Endothelial cell of umbilical vein (primary cell): ENCODE measurements around the gene SHC1. TPM values are rescaled to one million over a fixed set of nuclear protein-coding genes. Genes with fewer than 3 reads are reported as not detected.

Source experiments
- BruUV-seq: library from RNA; stranded (reverse); fragments of 400-500 nt; replicated peaks from 2 replicates; lab custom pipeline; 2021; lab: Mats Ljungman, UMichigan
- CTCF ChIA-PET: fragments of 300-600, 350-600 bp; sonication (Branson Sonifier 250); formaldehyde crosslinking; loops from one replicate; lab custom pipeline; 2021; ENCODE audit warnings: antibody characterized with exemption, inconsistent platforms; lab: Charles Lee
- POLR2A ChIA-PET: fragments of 300-600, 350-600 bp; sonication (Branson Sonifier 250); formaldehyde crosslinking; loops from one replicate; lab custom pipeline; 2021; ENCODE audit warnings: antibody characterized with exemption, inconsistent platforms; lab: Charles Lee
- DNase-seq: peaks from one replicate; pipeline ENCODE4 v3.0.0-alpha.2; 2011; ENCODE audit warnings: low read depth, low spot score
- FAIRE-seq: peaks from 2 replicates; lab custom pipeline; 2011; peaks lifted over from hg19 to GRCh38; lab: Jason Lieb, UNC
- H2AFZ ChIP-seq: 2 replicates; pipeline ENCODE4 v1.6.0; 2012; ENCODE audit warnings: low read depth, low read length, control low read depth, inconsistent platforms
- H3K27ac ChIP-seq: 2 replicates; pipeline ENCODE4 v1.5.1; 2011; ENCODE audit warnings: low read depth, mild to moderate bottlenecking, control low read depth, low read length, moderate library complexity; ENCODE audit not compliant: insufficient read depth
- H3K27me3 ChIP-seq, 2 experiments: 2 replicates each; pipeline versions ENCODE4 v1.6.0 to v1.6.1; 2011; ENCODE audit warnings: low read length in 2 of 2, mixed read lengths in 1 of 2; ENCODE audit not compliant: control insufficient read depth in 2 of 2, insufficient read depth in 2 of 2
- H3K36me3 ChIP-seq, 2 experiments: 2 replicates in 1 of 2; 3 replicates in 1 of 2; pipeline ENCODE4 v1.5.1; 2011; ENCODE audit warnings: low read length in 2 of 2, mild to moderate bottlenecking in 1 of 2, moderate library complexity in 1 of 2; ENCODE audit not compliant: control insufficient read depth in 2 of 2, insufficient read depth in 2 of 2; ENCODE audit errors: extremely low read depth in 1 of 2
- H3K4me1 ChIP-seq: 3 replicates; pipeline ENCODE4 v1.5.1; 2011; ENCODE audit warnings: mild to moderate bottlenecking, low read length; ENCODE audit not compliant: control insufficient read depth, insufficient read depth; ENCODE audit errors: extremely low read depth
- H3K4me2 ChIP-seq: 2 replicates; pipeline ENCODE4 v1.6.1; 2011; ENCODE audit warnings: low read length, control low read depth, mixed read lengths; ENCODE audit not compliant: insufficient read depth
- H3K4me3 ChIP-seq, 3 experiments: fragments of 200-600 bp in 1 of 3; sonication (generic), shearing (Covaris generic) in 1 of 3; replicated peaks in 1 of 3; 2 replicates each; pipeline ENCODE4 v1.5.1; 2011 to 2016; ENCODE audit warnings: control low read depth in 3 of 3, low read length in 3 of 3, mild to moderate bottlenecking in 2 of 3, inconsistent platforms in 1 of 3, low read depth in 1 of 3, moderate library complexity in 1 of 3; ENCODE audit not compliant: insufficient read depth in 1 of 3
- H3K79me2 ChIP-seq: 2 replicates; pipeline ENCODE4 v1.6.0; 2012; ENCODE audit warnings: low read length, inconsistent platforms; ENCODE audit not compliant: control insufficient read depth, insufficient read depth
- H3K9ac ChIP-seq: replicated peaks from 2 replicates; pipeline ENCODE3; 2011; ENCODE audit warnings: low read length, control low read depth; ENCODE audit not compliant: insufficient read depth; ENCODE audit errors: extremely low read depth
- H3K9me1 ChIP-seq: replicated peaks from 3 replicates; pipeline ENCODE4 v1.6.0; 2011; ENCODE audit warnings: mild to moderate bottlenecking, low read length; ENCODE audit not compliant: control insufficient read depth, insufficient read depth; ENCODE audit errors: extremely low read depth
- H3K9me3 ChIP-seq: replicated peaks from 2 replicates; pipeline ENCODE4 v1.5.1; 2012; ENCODE audit warnings: low read length, inconsistent platforms; ENCODE audit not compliant: control insufficient read depth, insufficient read depth
- H4K20me1 ChIP-seq: replicated peaks from 2 replicates; pipeline ENCODE3; 2011; ENCODE audit warnings: mild to moderate bottlenecking, low read length; ENCODE audit not compliant: control insufficient read depth, insufficient read depth; ENCODE audit errors: extremely low read depth
- EZH2 ChIP-seq: IDR thresholded peaks from 2 replicates; pipeline ENCODE4 v1.6.1; 2012; ENCODE audit warnings: borderline replicate concordance, low read depth, mild to moderate bottlenecking, moderate library complexity, low read length, inconsistent platforms; ENCODE audit not compliant: severe bottlenecking
- FOS ChIP-seq: IDR thresholded peaks from 2 replicates; pipeline ENCODE4 v1.6.1; 2011; ENCODE audit warnings: mild to moderate bottlenecking, low read length, moderate library complexity, borderline replicate concordance; ENCODE audit not compliant: insufficient read depth
- GATA2 ChIP-seq: IDR thresholded peaks from 2 replicates; pipeline ENCODE4 v1.7.0; 2011; ENCODE audit warnings: low read depth, mild to moderate bottlenecking, moderate library complexity, mixed read lengths, low read length; ENCODE audit not compliant: insufficient read length, insufficient read depth
- JUN ChIP-seq: IDR thresholded peaks from 2 replicates; pipeline ENCODE4 v1.6.1; 2011; ENCODE audit warnings: borderline replicate concordance, low read depth; ENCODE audit not compliant: insufficient read length, insufficient read depth
- MYC ChIP-seq: IDR thresholded peaks from one replicate; pipeline ENCODE4 v1.6.1; 2011; ENCODE audit warnings: mild to moderate bottlenecking, low read depth, low read length
- POLR2A ChIP-seq: IDR thresholded peaks from 2 replicates; pipeline ENCODE4 v1.6.1; 2012; ENCODE audit warnings: low read depth, mild to moderate bottlenecking, control low read depth, low read length
- POLR2AphosphoS5 ChIP-seq: IDR thresholded peaks from 2 replicates; pipeline ENCODE4 v1.6.1; 2012; ENCODE audit warnings: low read depth, mild to moderate bottlenecking, control low read depth, low read length, moderate library complexity; ENCODE audit not compliant: insufficient read depth
- dilution Hi-C: fragments of 300-500 bp; cut with MboI; formaldehyde crosslinking; loops from one replicate; pipeline ENCODE4 v1.15.0; 2019; ENCODE audit warnings: low sequenced_read_pairs; ENCODE audit not compliant: extremely low pct_ligation_motif_present
- intact Hi-C: fragments of 100-400 bp; cut with micrococcal nuclease; formaldehyde crosslinking; loops from one replicate; pipeline ENCODE4 v1.10.0; 2022
- polyA plus RNA-seq, 4 experiments: library from polyadenylated mRNA; depleted of rRNA in 3 of 4; stranded (reverse) in 3 of 4; unstranded in 1 of 4; fragments of >200 nt; gene quantifications; 2 replicates each; pipeline versions ENCODE4 v1.2.1 to v1.2.3, GENCODE V29; 2011 to 2012; ENCODE audit warnings: missing spikeins in 1 of 4
- total RNA-seq: library from RNA; stranded (reverse); gene quantifications from 2 replicates; pipeline ENCODE4 v1.2.3, GENCODE V29; 2021
- TF ChIP-seq, protein P1 (sequence below), 2 donors: IDR thresholded peaks; 1 replicate in 1 of 2; 2 replicates in 1 of 2; pipeline ENCODE4 v1.5.1; 2011; ENCODE audit warnings: low read length in 2 of 2, mild to moderate bottlenecking in 2 of 2, moderate library complexity in 2 of 2, control low read depth in 1 of 2, inconsistent platforms in 1 of 2, low read depth in 1 of 2; ENCODE audit not compliant: insufficient read depth in 1 of 2; ENCODE audit errors: extremely low read depth in 1 of 2
- TF ChIP-seq, protein P2 (sequence below): IDR thresholded peaks from 2 replicates; pipeline ENCODE4 v1.6.1; 2011; ENCODE audit not compliant: insufficient read depth, insufficient read length

The SHC1 gene
- total and polyA plus RNA-seq, 2 donors (not counting 3 experiments of a cell fraction or from before 2014, with no cell fraction given), result 316 to 324 TPM

DNA sequence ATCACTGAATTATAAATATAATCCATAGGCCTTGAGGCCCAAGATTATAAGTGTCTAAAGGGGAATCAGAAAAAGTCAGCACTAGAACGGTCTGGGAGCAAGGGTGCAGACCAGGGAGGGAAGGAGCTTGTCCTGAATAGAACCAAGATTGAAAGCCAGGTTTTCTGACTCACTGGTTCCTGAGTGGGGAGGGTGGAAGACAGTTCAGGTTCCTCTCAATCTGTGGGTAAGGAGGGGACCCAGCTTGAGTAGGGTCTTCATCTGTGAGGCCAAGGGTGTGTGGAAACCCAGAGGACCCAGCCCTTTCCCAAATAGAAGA, 23.7 kb upstream of the SHC1 start:
- Histone ChIP-seq H3K27ac (no peak overlapping the region), H2AFZ (no peak overlapping the region), H3K36me3 (peaks cover 0 to 9% of the 10 kb centered on the region in 2 experiments), H3K79me2 (no peaks in the 10 kb centered on the region), H3K9me3 (no peaks in the 10 kb centered on the region), H4K20me1 (no peaks in the 10 kb centered on the region), H3K27me3 (no peaks in the 10 kb centered on the region), H3K9me1 (no peaks in the 10 kb centered on the region), H3K4me3 (no peak overlapping the region), H3K9ac (no peak overlapping the region), H3K4me1 (peaks cover 2% of the 10 kb centered on the region), H3K4me2 (no peak overlapping the region)
- dilution Hi-C loops, result no loop called here
- CTCF ChIA-PET, result interaction anchor here (1.0 to 4.7 kb wide), 15 partner anchors 9 to 112 kb away, joined by 3 to 65 read pairs (median 7); partner anchors contain the start of genes FLAD1, PBXIP1, PMVK and PYGO2
- BruUV-seq, result no TSS peak
- FAIRE-seq (no peak), DNase-seq (no peak)
- intact Hi-C loops, result no loop called here
- POLR2A ChIA-PET, result interaction anchor here (0.6 to 1.7 kb wide), 3 partner anchors 10 to 59 kb away, joined by 3 to 4 read pairs (median 4); partner anchors contain the start of gene SHC1
- no peak for TF ChIP-seq GATA2
- no peak for TF ChIP-seq FOS
- no peak for TF ChIP-seq EZH2
- TF ChIP-seq MYC, result no peak
- TF ChIP-seq, protein P1, sequence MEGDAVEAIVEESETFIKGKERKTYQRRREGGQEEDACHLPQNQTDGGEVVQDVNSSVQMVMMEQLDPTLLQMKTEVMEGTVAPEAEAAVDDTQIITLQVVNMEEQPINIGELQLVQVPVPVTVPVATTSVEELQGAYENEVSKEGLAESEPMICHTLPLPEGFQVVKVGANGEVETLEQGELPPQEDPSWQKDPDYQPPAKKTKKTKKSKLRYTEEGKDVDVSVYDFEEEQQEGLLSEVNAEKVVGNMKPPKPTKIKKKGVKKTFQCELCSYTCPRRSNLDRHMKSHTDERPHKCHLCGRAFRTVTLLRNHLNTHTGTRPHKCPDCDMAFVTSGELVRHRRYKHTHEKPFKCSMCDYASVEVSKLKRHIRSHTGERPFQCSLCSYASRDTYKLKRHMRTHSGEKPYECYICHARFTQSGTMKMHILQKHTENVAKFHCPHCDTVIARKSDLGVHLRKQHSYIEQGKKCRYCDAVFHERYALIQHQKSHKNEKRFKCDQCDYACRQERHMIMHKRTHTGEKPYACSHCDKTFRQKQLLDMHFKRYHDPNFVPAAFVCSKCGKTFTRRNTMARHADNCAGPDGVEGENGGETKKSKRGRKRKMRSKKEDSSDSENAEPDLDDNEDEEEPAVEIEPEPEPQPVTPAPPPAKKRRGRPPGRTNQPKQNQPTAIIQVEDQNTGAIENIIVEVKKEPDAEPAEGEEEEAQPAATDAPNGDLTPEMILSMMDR (IDR thresholded peaks at IDR 0.05; ENCODE audit: extremely low read depth in 1 of 2, insufficient read depth in 1 of 2, low read depth in 1 of 2, low read length in 2 of 2), result no peak
- TF ChIP-seq JUN, result no peak
- no peak for TF ChIP-seq POLR2AphosphoS5
- no peak for TF ChIP-seq POLR2A
- TF ChIP-seq, protein P2, sequence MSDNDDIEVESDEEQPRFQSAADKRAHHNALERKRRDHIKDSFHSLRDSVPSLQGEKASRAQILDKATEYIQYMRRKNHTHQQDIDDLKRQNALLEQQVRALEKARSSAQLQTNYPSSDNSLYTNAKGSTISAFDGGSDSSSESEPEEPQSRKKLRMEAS, result no peak
